GM10266 (cell line): ENCODE data around the gene KRT14.
"Not testable (repeated sequence)": the region's sequence is repeated elsewhere in the genome, so short reads cannot be mapped to it uniquely, and the experiment has no call there.

Experiments used
- DNase-seq: peaks from one replicate; pipeline ENCODE4 v3.0.0; 2012; ENCODE audit errors: extremely low spot score
- TF ChIP-seq, protein P1 (sequence below): IDR thresholded peaks from 2 replicates; pipeline ENCODE4 v1.5.1; 2012; ENCODE audit warnings: mild to moderate bottlenecking, low read depth; ENCODE audit not compliant: control insufficient read depth, insufficient read depth; ENCODE audit errors: missing control alignments

The KRT14 gene

DNA sequence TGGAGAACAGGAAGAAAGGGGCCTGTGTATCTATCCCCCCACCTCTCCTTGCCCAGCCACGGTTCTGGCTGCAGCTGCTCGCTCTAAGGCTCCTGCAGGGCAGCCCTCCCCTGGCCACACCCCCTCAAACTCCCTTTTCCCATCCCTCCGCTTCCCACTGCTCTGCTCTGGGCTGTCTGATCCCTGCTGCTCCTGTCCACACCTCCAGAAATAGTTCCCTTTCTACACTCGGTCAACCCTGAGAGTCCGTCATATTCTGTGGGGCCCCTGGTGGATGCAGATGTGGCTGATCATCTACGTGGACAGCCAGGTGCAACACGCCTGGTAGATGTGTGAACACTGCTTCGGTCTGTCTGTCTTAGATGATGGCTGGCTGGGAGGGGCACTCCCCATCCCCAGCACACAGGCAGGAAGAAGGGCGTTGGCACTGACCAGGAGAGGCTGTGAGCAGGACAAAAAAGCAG is 39.3 kb downstream of the KRT14 start:
- no peak for DNase-seq
- TF ChIP-seq, protein P1, sequence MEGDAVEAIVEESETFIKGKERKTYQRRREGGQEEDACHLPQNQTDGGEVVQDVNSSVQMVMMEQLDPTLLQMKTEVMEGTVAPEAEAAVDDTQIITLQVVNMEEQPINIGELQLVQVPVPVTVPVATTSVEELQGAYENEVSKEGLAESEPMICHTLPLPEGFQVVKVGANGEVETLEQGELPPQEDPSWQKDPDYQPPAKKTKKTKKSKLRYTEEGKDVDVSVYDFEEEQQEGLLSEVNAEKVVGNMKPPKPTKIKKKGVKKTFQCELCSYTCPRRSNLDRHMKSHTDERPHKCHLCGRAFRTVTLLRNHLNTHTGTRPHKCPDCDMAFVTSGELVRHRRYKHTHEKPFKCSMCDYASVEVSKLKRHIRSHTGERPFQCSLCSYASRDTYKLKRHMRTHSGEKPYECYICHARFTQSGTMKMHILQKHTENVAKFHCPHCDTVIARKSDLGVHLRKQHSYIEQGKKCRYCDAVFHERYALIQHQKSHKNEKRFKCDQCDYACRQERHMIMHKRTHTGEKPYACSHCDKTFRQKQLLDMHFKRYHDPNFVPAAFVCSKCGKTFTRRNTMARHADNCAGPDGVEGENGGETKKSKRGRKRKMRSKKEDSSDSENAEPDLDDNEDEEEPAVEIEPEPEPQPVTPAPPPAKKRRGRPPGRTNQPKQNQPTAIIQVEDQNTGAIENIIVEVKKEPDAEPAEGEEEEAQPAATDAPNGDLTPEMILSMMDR = no peak

DNA sequence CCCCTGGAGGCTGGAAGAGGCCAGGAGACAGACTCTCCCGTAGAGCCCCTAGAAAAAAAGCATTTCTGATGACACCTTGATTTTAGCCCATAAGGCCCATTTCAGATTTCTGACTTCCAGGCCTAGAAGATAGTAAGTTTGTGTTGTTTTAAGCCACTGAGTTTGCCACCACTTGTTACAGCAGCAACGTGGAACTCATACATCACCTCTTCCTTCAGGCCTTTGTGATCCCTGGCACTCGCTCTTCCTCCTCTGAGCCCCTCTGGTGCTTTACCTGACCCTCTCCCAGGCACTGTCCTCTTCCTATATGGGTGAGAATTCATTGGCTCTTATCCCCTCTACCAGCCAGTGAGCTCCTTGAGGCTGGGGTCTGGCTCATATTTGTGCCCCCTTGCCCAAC is 39.9 kb downstream of the KRT14 start:
- DNase-seq = no peak
- TF ChIP-seq, protein P1 = no peak

DNA sequence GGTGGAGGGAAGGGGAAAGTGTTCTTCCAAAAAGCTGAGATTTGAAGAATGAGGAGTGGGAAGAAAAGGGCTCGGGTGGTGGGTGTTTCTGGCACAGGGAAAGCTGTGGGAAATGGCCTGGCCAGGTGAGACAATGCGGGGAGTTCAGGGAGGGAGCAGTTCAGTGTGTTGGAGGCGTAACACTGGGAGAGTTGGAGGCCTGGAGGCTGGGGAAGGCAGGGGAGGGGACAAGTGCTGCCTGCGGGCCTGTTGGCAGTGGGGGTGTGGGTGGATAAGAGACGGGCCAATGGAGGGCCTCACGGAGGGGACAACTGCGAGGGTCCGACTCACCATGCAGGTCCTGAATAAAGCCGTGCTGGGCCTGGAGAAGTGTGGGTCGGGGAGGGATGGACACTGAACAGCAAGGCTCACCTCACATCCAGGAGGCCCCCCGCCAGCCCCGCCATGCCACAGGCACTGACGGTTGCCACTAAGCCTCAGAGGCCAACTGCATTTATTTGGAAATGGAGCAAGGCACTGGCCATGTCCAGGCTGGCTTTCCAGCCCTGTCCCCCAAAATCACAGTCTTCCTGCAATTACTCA is 40.8 kb downstream of the KRT14 start:
- TF ChIP-seq, protein P1 = no peak
- no peak for DNase-seq

DNA sequence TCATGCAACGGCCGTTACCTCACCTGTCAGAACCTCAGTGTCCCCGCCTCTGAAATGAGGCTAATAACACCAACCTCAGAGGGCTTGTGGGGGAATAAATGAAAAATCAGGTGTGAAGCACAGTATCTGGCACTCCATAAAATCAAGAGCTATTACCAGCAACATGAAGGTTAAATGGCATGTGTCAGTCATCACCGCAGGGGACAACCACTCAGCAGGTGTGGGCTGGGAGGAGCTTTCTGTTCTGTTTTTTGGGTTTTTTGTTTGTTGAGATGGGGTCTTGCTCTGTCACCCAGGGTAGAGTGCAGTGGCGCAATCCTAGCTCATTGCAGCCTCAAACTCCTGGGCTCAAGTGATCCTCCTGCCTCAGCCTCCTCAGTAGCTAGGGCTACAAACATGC is 41.8 kb downstream of the KRT14 start:
- TF ChIP-seq, protein P1 = no peak
- no peak for DNase-seq

DNA sequence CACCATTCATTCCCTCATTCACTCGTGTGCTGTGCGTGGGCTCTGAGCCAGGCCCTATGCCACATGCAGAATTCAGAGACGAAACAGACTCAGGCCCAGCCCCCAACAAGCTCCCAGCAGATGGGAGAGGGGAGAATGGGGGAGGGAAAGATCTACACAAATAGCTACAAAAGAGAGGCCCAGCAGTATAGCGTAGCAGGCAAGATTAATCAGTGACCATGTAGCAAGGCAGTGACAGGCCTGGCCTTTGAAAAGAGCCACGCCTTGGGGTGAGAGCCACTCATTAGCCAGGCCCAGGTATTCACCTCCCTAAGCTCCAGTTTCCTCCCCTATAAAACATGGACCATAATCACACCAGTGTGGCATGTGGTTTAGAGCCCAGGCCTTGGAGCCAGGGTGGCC is 42.2 kb downstream of the KRT14 start:
- TF ChIP-seq, protein P1 = no peak
- no peak for DNase-seq

DNA sequence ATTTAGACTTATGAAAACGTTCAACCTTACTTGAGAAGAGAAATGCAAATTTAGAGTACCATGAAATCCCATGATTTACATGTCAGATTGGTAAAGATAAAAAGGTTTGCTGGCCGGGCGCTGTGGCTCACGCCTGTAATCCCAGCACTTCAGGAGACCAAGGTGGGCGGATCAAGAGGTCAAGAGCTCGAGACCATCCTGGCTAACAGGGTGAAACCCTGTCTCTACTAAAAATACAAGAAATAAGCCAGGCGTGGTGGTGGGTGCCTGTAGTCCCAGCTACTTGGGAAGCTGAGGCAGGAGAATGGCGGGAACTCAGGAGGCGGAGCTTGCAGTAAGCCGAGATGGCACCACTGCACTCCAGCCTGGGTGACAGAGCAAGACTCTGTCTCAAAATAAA is 43.9 kb downstream of the KRT14 start:
- DNase-seq = not testable (repeated sequence)

DNA sequence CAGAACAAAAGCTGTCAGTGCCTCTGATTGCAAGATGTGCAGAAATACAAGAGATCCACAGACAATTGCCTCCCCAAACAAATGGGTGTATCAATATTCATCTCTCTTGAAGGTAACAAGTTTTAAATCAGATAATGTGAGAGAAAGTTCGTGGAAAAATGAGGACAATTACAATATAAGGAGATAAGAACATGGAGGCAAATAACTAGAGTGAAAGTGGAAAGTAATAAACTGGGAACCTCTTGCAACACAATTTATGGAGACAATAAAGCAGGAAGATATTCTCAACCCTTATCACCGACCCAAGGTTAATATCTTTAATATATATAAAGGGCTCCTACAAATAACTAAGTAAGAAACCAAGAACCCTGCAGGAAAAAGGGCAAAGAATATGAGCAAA is 44.3 kb downstream of the KRT14 start:
- TF ChIP-seq, protein P1 = no peak
- no peak for DNase-seq
